NCI-H2107 (cell line): ENCODE data around the gene TCP11.

Experiments
- DNase-seq: peaks from one replicate; lab custom pipeline; 2025; lab: John Stamatoyannopoulos, UW

TCP11 gene

GRCh38 chr6:35141007-35141655 lies at the start of gene TCP11:
TSS of gene TCP11 (minus strand) at chr6:35141339. CDS start at chr6:35140870, 469 bp downstream.
- no peak for DNase-seq

GRCh38 chr6:35190306-35190705 lies 49.2 kb upstream of the TCP11 start:
- DNase-seq: no peak

- DNase-seq: no peak
Measured at GRCh38 chr6:35188886-35189285, 47.7 kb upstream of the TCP11 start.

GRCh38 chr6:35186571-35186970 lies 45.4 kb upstream of the TCP11 start:
- no peak for DNase-seq

- no peak for DNase-seq
Measured at GRCh38 chr6:35185971-35186370, 44.8 kb upstream of the TCP11 start.

- no peak for DNase-seq
Measured at GRCh38 chr6:35185302-35185681, 44.2 kb upstream of the TCP11 start.

GRCh38 chr6:35184580-35185301 lies 43.6 kb upstream of the TCP11 start:
- no peak for DNase-seq

GRCh38 chr6:35183935-35184334 lies 42.8 kb upstream of the TCP11 start:
- no peak for DNase-seq

GRCh38 chr6:35183281-35183680 lies 42.1 kb upstream of the TCP11 start:
- no peak for DNase-seq

GRCh38 chr6:35181933-35182612 lies 40.9 kb upstream of the TCP11 start:
- DNase-seq: no peak

GRCh38 chr6:35181308-35181932 lies 40.3 kb upstream of the TCP11 start:
- no peak for DNase-seq

- DNase-seq: no peak
Measured at GRCh38 chr6:35179901-35180535, 38.9 kb upstream of the TCP11 start.

- no peak for DNase-seq
Measured at GRCh38 chr6:35178932-35179832, 38.0 kb upstream of the TCP11 start.

- no peak for DNase-seq
Measured at GRCh38 chr6:35178012-35178411, 36.9 kb upstream of the TCP11 start.

- DNase-seq: no peak
Measured at GRCh38 chr6:35177596-35177995, 36.5 kb upstream of the TCP11 start.

GRCh38 chr6:35177157-35177556 lies 36.0 kb upstream of the TCP11 start:
- no peak for DNase-seq

- no peak for DNase-seq
Measured at GRCh38 chr6:35176301-35177024, 35.3 kb upstream of the TCP11 start.

GRCh38 chr6:35174501-35174900 lies 33.4 kb upstream of the TCP11 start:
- DNase-seq: no peak

GRCh38 chr6:35174088-35174434 lies 32.9 kb upstream of the TCP11 start:
- no peak for DNase-seq

GRCh38 chr6:35173427-35174087 lies 32.4 kb upstream of the TCP11 start:
- no peak for DNase-seq
